ENCODE measurements around the gene RSPH10B2.
"Not testable (repeated sequence)": the region's sequence is repeated elsewhere in the genome, so short reads cannot be mapped to it uniquely, and the experiment has no call there.

- TF ChIP-seq CTCF (optimal IDR thresholded peaks at IDR 0.05 in 1 of 3, IDR thresholded peaks at IDR 0.05 in 1 of 3, conservative IDR thresholded peaks at IDR 0.05 in 1 of 3; ENCODE audit: extremely low read depth in 1 of 3, insufficient read depth in 2 of 3, low read length in 3 of 3); EZH2 (IDR thresholded peaks at IDR 0.05; ENCODE audit: low read length): not testable (repeated sequence)
These were observed 27.6 kb upstream of the RSPH10B2 start for GRCh38 chr7:6726341-6726740.

Measured in keratinocyte (primary cell).